ENCODE results near the gene B4GAT1.
"Not testable (repeated sequence)": the region's sequence is repeated elsewhere in the genome, so short reads cannot be mapped to it uniquely, and the experiment has no call there.

B4GAT1 gene

GRCh38 chr11:66350560-66351235 lies 3.3 kb upstream of the B4GAT1 start:
- H3K27ac Mint-ChIP-seq (ENCODE audit: low read depth); DNase-seq (ENCODE audit: low spot score in 2 of 2); H3K4me3 Mint-ChIP-seq; H3K9me3 Mint-ChIP-seq; H3K27me3 Mint-ChIP-seq; H3K4me1 Mint-ChIP-seq; ATAC-seq (replicated peaks; ENCODE audit: extremely low read depth, poor library complexity, severe bottlenecking): not testable (repeated sequence)
- peaks cover 32% of the 10 kb centered on the region for H3K36me3 Mint-ChIP-seq (ENCODE audit: insufficient read depth)

GRCh38 chr11:66349084-66349386 lies 1.6 kb upstream of the B4GAT1 start:
- H3K27me3 Mint-ChIP-seq: no peaks in the 10 kb centered on the region
- ATAC-seq (replicated peaks; ENCODE audit: extremely low read depth, poor library complexity, severe bottlenecking): no peak
- H3K36me3 Mint-ChIP-seq (ENCODE audit: insufficient read depth): peaks cover 36% of the 10 kb centered on the region
- H3K9me3 Mint-ChIP-seq: no peaks in the 10 kb centered on the region
- H3K4me1 Mint-ChIP-seq: peaks cover 22% of the 10 kb centered on the region
- no peak overlapping the region for H3K27ac Mint-ChIP-seq (ENCODE audit: low read depth)
- no peak for DNase-seq (ENCODE audit: low spot score in 2 of 2)
- H3K4me3 Mint-ChIP-seq: peak overlapping the region; percentile 96

- Mint-ChIP-seq H3K9me3 (no peaks in the 10 kb centered on the region), H3K36me3 (ENCODE audit: insufficient read depth) (peaks cover 33% of the 10 kb centered on the region), H3K27ac (ENCODE audit: low read depth) (no peak overlapping the region), H3K4me1 (peaks cover 38% of the 10 kb centered on the region), H3K4me3 (peak overlapping the region; percentile 96), H3K27me3 (no peaks in the 10 kb centered on the region)
- ATAC-seq (replicated peaks; ENCODE audit: extremely low read depth, poor library complexity, severe bottlenecking) (no peak), DNase-seq (ENCODE audit: low spot score in 2 of 2) (no peak)
Observed at GRCh38 chr11:66346476-66347424, 679 bp downstream of the B4GAT1 start.

GRCh38 chr11:66345316-66345649 lies 2.1 kb downstream of the B4GAT1 start:
- no peaks in the 10 kb centered on the region for H3K9me3 Mint-ChIP-seq
- H3K4me3 Mint-ChIP-seq: peak overlapping the region; percentile 96
- peaks cover 38% of the 10 kb centered on the region for H3K36me3 Mint-ChIP-seq (ENCODE audit: insufficient read depth)
- no peaks in the 10 kb centered on the region for H3K27me3 Mint-ChIP-seq
- DNase-seq (ENCODE audit: low spot score in 2 of 2) (no peak), ATAC-seq (replicated peaks; ENCODE audit: extremely low read depth, poor library complexity, severe bottlenecking) (peak; percentile 11)
- H3K4me1 Mint-ChIP-seq: peaks cover 42% of the 10 kb centered on the region
- peak overlapping the region; percentile 97 for H3K27ac Mint-ChIP-seq (ENCODE audit: low read depth)

GRCh38 chr11:66344550-66345315 lies 2.7 kb downstream of the B4GAT1 start, which contains the start of gene BRMS1:
BRMS1 (minus strand) TSS chr11:66345104; CDS start chr11:66342234, 2,870 bp downstream.
- H3K4me3 Mint-ChIP-seq: peak within 1 kb of the TSS; percentile 96
- peaks cover 41% of the 10 kb centered on the region for H3K36me3 Mint-ChIP-seq (ENCODE audit: insufficient read depth)
- H3K9me3 Mint-ChIP-seq: no peaks in the 10 kb centered on the region
- peaks cover 42% of the 10 kb centered on the region for H3K4me1 Mint-ChIP-seq
- H3K27ac Mint-ChIP-seq (ENCODE audit: low read depth): peak within 1 kb of the TSS; percentile 97
- DNase-seq (ENCODE audit: low spot score in 2 of 2): peak; percentile 85 to 92
- peak; percentile 85 for ATAC-seq (replicated peaks; ENCODE audit: extremely low read depth, poor library complexity, severe bottlenecking)
- no peaks in the 10 kb centered on the region for H3K27me3 Mint-ChIP-seq

GRCh38 chr11:66343176-66343575 lies 4.3 kb downstream of the B4GAT1 start:
- ATAC-seq (replicated peaks; ENCODE audit: extremely low read depth, poor library complexity, severe bottlenecking) (no peak), DNase-seq (ENCODE audit: low spot score in 2 of 2) (no peak)
- H3K4me3 Mint-ChIP-seq: peak overlapping the region; percentile 96
- H3K9me3 Mint-ChIP-seq: no peaks in the 10 kb centered on the region
- H3K36me3 Mint-ChIP-seq (ENCODE audit: insufficient read depth): peaks cover 39% of the 10 kb centered on the region
- no peaks in the 10 kb centered on the region for H3K27me3 Mint-ChIP-seq
- H3K4me1 Mint-ChIP-seq: peaks cover 40% of the 10 kb centered on the region
- no peak overlapping the region for H3K27ac Mint-ChIP-seq (ENCODE audit: low read depth)

- Mint-ChIP-seq H3K36me3 (ENCODE audit: insufficient read depth) (peaks cover 32% of the 10 kb centered on the region), H3K27ac (ENCODE audit: low read depth) (no peak overlapping the region), H3K4me3 (peak overlapping the region; percentile 12)
Observed at GRCh38 chr11:66341502-66342126, 5.8 kb downstream of the B4GAT1 start.

GRCh38 chr11:66340596-66341501 lies 6.6 kb downstream of the B4GAT1 start:
- H3K36me3 Mint-ChIP-seq (ENCODE audit: insufficient read depth): peaks cover 33% of the 10 kb centered on the region
- no peaks in the 10 kb centered on the region for H3K27me3 Mint-ChIP-seq
- no peak for ATAC-seq (replicated peaks; ENCODE audit: extremely low read depth, poor library complexity, severe bottlenecking)
- no peak for DNase-seq (ENCODE audit: low spot score in 2 of 2)
- H3K4me1 Mint-ChIP-seq: peaks cover 52% of the 10 kb centered on the region
- no peaks in the 10 kb centered on the region for H3K9me3 Mint-ChIP-seq
- no peak overlapping the region for H3K27ac Mint-ChIP-seq (ENCODE audit: low read depth)
- no peak overlapping the region for H3K4me3 Mint-ChIP-seq

More at GRCh38 chr11:66341502-66342126, 5.8 kb downstream of the B4GAT1 start:
- no peak for ATAC-seq (replicated peaks; ENCODE audit: extremely low read depth, poor library complexity, severe bottlenecking)
- Mint-ChIP-seq H3K4me1 (peaks cover 45% of the 10 kb centered on the region), H3K9me3 (no peaks in the 10 kb centered on the region), H3K27me3 (no peaks in the 10 kb centered on the region)
- no peak for DNase-seq (ENCODE audit: low spot score in 2 of 2)

- H3K4me3 Mint-ChIP-seq: no peak overlapping the region
- H3K27ac Mint-ChIP-seq (ENCODE audit: low read depth): no peak overlapping the region
- H3K4me1 Mint-ChIP-seq: peaks cover 45% of the 10 kb centered on the region
- H3K27me3 Mint-ChIP-seq: no peaks in the 10 kb centered on the region
- DNase-seq (ENCODE audit: low spot score in 2 of 2): no peak
- peaks cover 31% of the 10 kb centered on the region for H3K36me3 Mint-ChIP-seq (ENCODE audit: insufficient read depth)
- ATAC-seq (replicated peaks; ENCODE audit: extremely low read depth, poor library complexity, severe bottlenecking): no peak
- no peaks in the 10 kb centered on the region for H3K9me3 Mint-ChIP-seq
Observed at GRCh38 chr11:66339686-66340483, 7.5 kb downstream of the B4GAT1 start.

GRCh38 chr11:66339162-66339675 lies 8.2 kb downstream of the B4GAT1 start:
- H3K36me3 Mint-ChIP-seq (ENCODE audit: insufficient read depth): peaks cover 25% of the 10 kb centered on the region
- DNase-seq (ENCODE audit: low spot score in 2 of 2) (no peak), ATAC-seq (replicated peaks; ENCODE audit: extremely low read depth, poor library complexity, severe bottlenecking) (no peak)
- no peaks in the 10 kb centered on the region for H3K9me3 Mint-ChIP-seq
- H3K4me3 Mint-ChIP-seq: no peak overlapping the region
- no peaks in the 10 kb centered on the region for H3K27me3 Mint-ChIP-seq
- H3K27ac Mint-ChIP-seq (ENCODE audit: low read depth): peak overlapping the region; percentile 41
- peaks cover 38% of the 10 kb centered on the region for H3K4me1 Mint-ChIP-seq

All from central memory CD8-positive, alpha-beta T cell (primary cell).